OCI-LY1 (cell line): Measurements from ENCODE around the gene FANCC.

Source experiments
- H2AFZ ChIP-seq: fragments of 200-600 bp; sonication (generic), shearing (Covaris generic); 2 replicates; pipeline ENCODE4 v1.6.0; 2014; ENCODE audit warnings: antibody characterized with exemption, mild to moderate bottlenecking, low read length
- H3F3A ChIP-seq: fragments of 200-600 bp; sonication (generic), shearing (Covaris generic); 2 replicates; pipeline ENCODE4 v1.6.0; 2014; ENCODE audit warnings: mild to moderate bottlenecking, antibody characterized with exemption, low read length, moderate library complexity; ENCODE audit not compliant: insufficient read depth
- H3K27ac ChIP-seq: fragments of 200-600 bp; sonication (generic); 2 replicates; pipeline ENCODE4 v1.5.1; 2014; ENCODE audit warnings: low read length, mixed run types, mild to moderate bottlenecking, low read depth; ENCODE audit not compliant: poor library complexity, severe bottlenecking
- H3K27me3 ChIP-seq: fragments of 200-600 bp; sonication (generic); 2 replicates; pipeline ENCODE4 v1.6.0; 2014; ENCODE audit warnings: antibody characterized with exemption, mild to moderate bottlenecking, low read length, moderate library complexity; ENCODE audit not compliant: insufficient read depth
- H3K36me3 ChIP-seq: fragments of 200-600 bp; sonication (generic); 2 replicates; pipeline ENCODE4 v1.6.1; 2014; ENCODE audit warnings: mild to moderate bottlenecking, antibody characterized with exemption, low read length, moderate library complexity, mixed read lengths; ENCODE audit not compliant: insufficient read depth
- H3K4me1 ChIP-seq: fragments of 200-600 bp; sonication (generic); 2 replicates; pipeline ENCODE4 v1.5.1; 2014; ENCODE audit warnings: mild to moderate bottlenecking, low read length, moderate library complexity; ENCODE audit not compliant: insufficient read depth, severe bottlenecking
- H3K4me2 ChIP-seq: fragments of 200-600 bp; sonication (generic), shearing (Covaris generic); 2 replicates; pipeline ENCODE4 v1.6.1; 2014; ENCODE audit warnings: low read length
- H3K4me3 ChIP-seq: fragments of 200-600 bp; sonication (generic); 2 replicates; pipeline ENCODE4 v1.5.1; 2014; ENCODE audit warnings: low read length, low read depth, mild to moderate bottlenecking, mixed read lengths; ENCODE audit not compliant: poor library complexity, severe bottlenecking
- H3K79me2 ChIP-seq: fragments of 200-600 bp; shearing (Covaris generic); 2 replicates; pipeline ENCODE4 v1.6.1; 2016; ENCODE audit warnings: mixed run types, low read length, mixed read lengths; ENCODE audit not compliant: insufficient read depth
- H3K9ac ChIP-seq: fragments of 200-600 bp; sonication (generic), shearing (Covaris generic); 2 replicates; pipeline ENCODE4 v1.6.1; 2014; ENCODE audit warnings: mild to moderate bottlenecking, low read length, mixed read lengths
- H3K9me2 ChIP-seq: fragments of 200-600 bp; sonication (generic), shearing (Covaris generic); 2 replicates; pipeline ENCODE4 v1.6.1; 2014; ENCODE audit warnings: low read depth, mild to moderate bottlenecking, low read length, mixed read lengths
- H3K9me3 ChIP-seq: fragments of 200-600 bp; shearing (Covaris generic); 2 replicates; pipeline ENCODE4 v1.6.1; 2014; ENCODE audit warnings: low read length, mixed read lengths
- H4K20me1 ChIP-seq: fragments of 200-600 bp; sonication (generic), shearing (Covaris generic); 2 replicates; pipeline ENCODE4 v1.6.0; 2016; ENCODE audit warnings: mild to moderate bottlenecking, low read length; ENCODE audit not compliant: insufficient read depth
- EZH2 ChIP-seq: fragments of 200-600 bp; sonication (generic), shearing (Covaris generic); IDR thresholded peaks from 2 replicates; pipeline ENCODE4 v1.8.0; 2017; ENCODE audit warnings: borderline replicate concordance, mixed run types, mild to moderate bottlenecking, antibody characterized with exemption, low read length, moderate library complexity, mixed read lengths
- TF ChIP-seq, protein P1 (sequence below): fragments of 200-600 bp; sonication (generic), shearing (Covaris generic); IDR thresholded peaks from 2 replicates; pipeline ENCODE4 v1.5.1; 2017; ENCODE audit warnings: mild to moderate bottlenecking, antibody characterized with exemption, low read length, moderate library complexity, mixed read lengths

Gene FANCC

DNA sequence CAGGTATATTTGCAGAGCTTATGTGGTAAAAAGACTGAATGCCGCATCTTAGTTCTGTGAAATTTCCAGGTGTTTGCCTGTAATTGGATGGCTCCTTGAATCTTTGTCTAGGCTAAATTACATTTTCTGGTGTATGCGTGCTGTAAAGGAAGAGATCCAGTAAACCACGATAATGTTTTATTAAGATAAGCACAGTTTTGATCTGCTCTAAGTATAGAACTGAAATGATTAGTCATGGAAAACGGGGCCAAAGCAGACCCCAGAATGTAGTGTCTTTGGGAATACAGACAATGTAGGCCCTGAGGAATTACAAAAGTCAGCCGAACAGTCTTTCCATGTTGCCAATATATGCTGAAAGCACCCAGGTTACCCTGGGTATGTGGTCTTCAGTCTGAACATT lies 257.3 kb downstream of the FANCC start:
- H2AFZ ChIP-seq, result no peak overlapping the region
- no peaks in the 10 kb centered on the region for H3K9me2 ChIP-seq
- H3F3A ChIP-seq, result no peaks in the 10 kb centered on the region
- peaks cover 38% of the 10 kb centered on the region for H3K4me1 ChIP-seq
- peaks cover 20% of the 10 kb centered on the region; the same call in 1 of the 2 replicates for H3K36me3 ChIP-seq
- no peaks in the 10 kb centered on the region for H3K9me3 ChIP-seq
- H3K4me2 ChIP-seq, result no peak overlapping the region
- no peaks in the 10 kb centered on the region for H4K20me1 ChIP-seq
- no peak overlapping the region for H3K27ac ChIP-seq
- no peak overlapping the region for H3K9ac ChIP-seq
- no peak overlapping the region for H3K4me3 ChIP-seq
- no peaks in the 10 kb centered on the region for H3K27me3 ChIP-seq
- TF ChIP-seq EZH2, result no peak
- no peaks in the 10 kb centered on the region for H3K79me2 ChIP-seq

DNA sequence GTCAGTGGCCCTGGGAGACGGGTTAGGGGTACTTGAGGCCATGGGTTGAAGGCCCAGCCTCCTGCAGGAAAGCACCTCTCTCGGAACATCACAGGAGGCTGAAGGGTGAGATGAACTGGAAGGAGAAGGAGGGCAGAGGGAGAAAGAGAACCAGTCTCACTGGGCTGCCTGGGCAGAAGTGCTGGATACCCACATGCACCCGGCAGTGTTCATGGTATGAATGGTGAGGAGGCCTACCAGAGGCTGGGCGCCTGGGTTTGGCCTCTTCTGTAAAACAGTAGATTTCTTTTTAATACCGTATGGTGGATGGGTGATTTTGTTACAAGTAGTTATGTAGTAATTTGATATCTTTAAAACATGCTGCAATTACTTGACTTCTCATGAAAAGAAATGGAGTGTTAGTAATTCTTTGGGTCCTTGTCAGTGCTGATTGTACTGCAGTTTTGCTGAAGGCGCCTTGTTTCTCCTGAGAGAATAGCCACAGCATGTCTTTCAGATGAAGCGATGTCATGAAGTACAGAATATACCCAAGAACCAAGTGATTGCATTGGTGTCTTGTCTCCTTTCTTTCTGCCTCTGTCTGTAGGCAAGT lies 258.6 kb downstream of the FANCC start:
- Histone ChIP-seq H4K20me1 (peaks cover 3% of the 10 kb centered on the region; the same call in 1 of the 2 replicates), H3K4me1 (peaks cover 44% of the 10 kb centered on the region)
- TF ChIP-seq, protein P1, sequence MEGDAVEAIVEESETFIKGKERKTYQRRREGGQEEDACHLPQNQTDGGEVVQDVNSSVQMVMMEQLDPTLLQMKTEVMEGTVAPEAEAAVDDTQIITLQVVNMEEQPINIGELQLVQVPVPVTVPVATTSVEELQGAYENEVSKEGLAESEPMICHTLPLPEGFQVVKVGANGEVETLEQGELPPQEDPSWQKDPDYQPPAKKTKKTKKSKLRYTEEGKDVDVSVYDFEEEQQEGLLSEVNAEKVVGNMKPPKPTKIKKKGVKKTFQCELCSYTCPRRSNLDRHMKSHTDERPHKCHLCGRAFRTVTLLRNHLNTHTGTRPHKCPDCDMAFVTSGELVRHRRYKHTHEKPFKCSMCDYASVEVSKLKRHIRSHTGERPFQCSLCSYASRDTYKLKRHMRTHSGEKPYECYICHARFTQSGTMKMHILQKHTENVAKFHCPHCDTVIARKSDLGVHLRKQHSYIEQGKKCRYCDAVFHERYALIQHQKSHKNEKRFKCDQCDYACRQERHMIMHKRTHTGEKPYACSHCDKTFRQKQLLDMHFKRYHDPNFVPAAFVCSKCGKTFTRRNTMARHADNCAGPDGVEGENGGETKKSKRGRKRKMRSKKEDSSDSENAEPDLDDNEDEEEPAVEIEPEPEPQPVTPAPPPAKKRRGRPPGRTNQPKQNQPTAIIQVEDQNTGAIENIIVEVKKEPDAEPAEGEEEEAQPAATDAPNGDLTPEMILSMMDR, result no peak
- no peak for TF ChIP-seq EZH2

DNA sequence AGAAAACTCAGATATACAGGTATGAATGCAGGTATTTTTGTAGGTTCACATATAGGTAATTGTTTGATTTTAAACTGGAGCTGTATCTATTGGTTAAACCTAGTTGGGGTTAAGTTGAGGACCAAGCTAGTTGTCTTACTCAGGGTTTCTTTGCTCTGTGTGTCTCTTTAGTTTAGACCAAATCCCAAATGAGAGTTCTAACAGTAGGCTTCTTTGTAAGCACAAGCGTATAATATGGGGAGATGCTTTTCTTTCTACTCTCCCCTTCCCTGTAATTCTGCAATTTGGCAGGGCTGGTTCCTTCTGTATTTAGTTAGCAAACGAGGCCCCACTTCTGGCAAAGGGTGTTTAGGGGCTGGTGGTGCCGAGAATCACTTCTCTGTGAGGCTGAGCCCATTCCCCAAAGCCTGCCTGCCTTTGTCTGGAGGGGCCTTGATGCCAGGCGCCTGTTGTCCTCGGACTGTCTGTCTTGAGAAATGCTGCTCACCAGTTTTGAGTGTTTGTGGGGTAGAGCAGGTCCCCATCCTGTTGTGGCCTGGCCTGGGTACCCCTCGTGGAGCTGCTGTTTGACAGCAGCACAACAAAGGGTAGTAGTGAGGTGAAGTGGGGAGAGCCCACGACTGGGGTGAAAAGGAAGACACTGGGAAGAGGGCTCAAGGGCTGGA lies 259.3 kb downstream of the FANCC start:
- H3K4me1 ChIP-seq, result peaks cover 44% of the 10 kb centered on the region
- H3K36me3 ChIP-seq, result peaks cover 12% of the 10 kb centered on the region; the same call in 1 of the 2 replicates
- TF ChIP-seq, protein P1, result no peak
- TF ChIP-seq EZH2, result no peak
- H3K79me2 ChIP-seq, result no peaks in the 10 kb centered on the region
- H3K9me2 ChIP-seq, result no peaks in the 10 kb centered on the region
- no peak overlapping the region for H3K4me3 ChIP-seq
- no peaks in the 10 kb centered on the region; the same call in 1 of the 2 replicates for H3F3A ChIP-seq
- H2AFZ ChIP-seq, result no peak overlapping the region
- H3K4me2 ChIP-seq, result no peak overlapping the region
- H3K9me3 ChIP-seq, result no peaks in the 10 kb centered on the region
- no peak overlapping the region for H3K9ac ChIP-seq
- peak overlapping the region; percentile 57 for H3K27ac ChIP-seq
- H4K20me1 ChIP-seq, result peaks cover 3% of the 10 kb centered on the region; the same call in 1 of the 2 replicates
- H3K27me3 ChIP-seq, result no peaks in the 10 kb centered on the region

More for the DNA sequence above, 258.6 kb downstream of the FANCC start:
- no peak overlapping the region for H3K4me2 ChIP-seq
- H3K36me3 ChIP-seq, result peaks cover 18% of the 10 kb centered on the region; the same call in 1 of the 2 replicates
- no peaks in the 10 kb centered on the region; the same call in 1 of the 2 replicates for H3F3A ChIP-seq
- H3K4me3 ChIP-seq, result no peak overlapping the region
- H3K79me2 ChIP-seq, result no peaks in the 10 kb centered on the region
- H3K27me3 ChIP-seq, result no peaks in the 10 kb centered on the region
- no peak overlapping the region for H2AFZ ChIP-seq
- no peak overlapping the region for H3K9ac ChIP-seq
- no peaks in the 10 kb centered on the region for H3K9me2 ChIP-seq
- no peak overlapping the region for H3K27ac ChIP-seq
- H3K9me3 ChIP-seq, result no peaks in the 10 kb centered on the region
